ENCODE measurements around the gene MAP1S.

MAP1S gene

DNA sequence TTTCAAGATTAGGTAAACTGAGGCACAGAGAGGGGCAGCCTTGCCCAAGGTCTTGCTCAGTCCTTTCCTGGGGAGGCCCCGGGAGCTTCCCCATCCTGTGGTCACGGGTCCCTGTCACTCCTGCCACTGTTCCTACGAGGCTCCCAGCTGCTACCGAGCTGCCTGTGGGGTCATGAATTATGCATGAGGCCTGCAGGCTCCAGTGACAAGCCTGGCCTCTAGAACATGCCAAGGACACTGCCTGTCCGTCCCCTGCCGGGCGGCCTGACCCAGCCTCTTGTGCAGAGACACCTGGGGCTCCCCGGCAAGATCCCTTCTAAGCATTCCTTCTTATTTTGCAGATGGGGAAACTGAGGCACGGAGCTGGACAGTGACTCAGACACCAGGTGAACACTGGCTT, 34.7 kb downstream of the MAP1S start:
- peak overlapping the region; percentile 15; the same call in 1 of the 2 replicates for H3K27ac ChIP-seq (ENCODE audit: low read length)
- no peak overlapping the region for H3K9ac ChIP-seq (ENCODE audit: low read depth, low read length)
- ATAC-seq (ENCODE audit: insufficient read depth, low read depth): no peak
- H3K4me1 ChIP-seq (ENCODE audit: insufficient read depth, low read length): peaks cover 44% of the 10 kb centered on the region
- TF ChIP-seq, protein P1, sequence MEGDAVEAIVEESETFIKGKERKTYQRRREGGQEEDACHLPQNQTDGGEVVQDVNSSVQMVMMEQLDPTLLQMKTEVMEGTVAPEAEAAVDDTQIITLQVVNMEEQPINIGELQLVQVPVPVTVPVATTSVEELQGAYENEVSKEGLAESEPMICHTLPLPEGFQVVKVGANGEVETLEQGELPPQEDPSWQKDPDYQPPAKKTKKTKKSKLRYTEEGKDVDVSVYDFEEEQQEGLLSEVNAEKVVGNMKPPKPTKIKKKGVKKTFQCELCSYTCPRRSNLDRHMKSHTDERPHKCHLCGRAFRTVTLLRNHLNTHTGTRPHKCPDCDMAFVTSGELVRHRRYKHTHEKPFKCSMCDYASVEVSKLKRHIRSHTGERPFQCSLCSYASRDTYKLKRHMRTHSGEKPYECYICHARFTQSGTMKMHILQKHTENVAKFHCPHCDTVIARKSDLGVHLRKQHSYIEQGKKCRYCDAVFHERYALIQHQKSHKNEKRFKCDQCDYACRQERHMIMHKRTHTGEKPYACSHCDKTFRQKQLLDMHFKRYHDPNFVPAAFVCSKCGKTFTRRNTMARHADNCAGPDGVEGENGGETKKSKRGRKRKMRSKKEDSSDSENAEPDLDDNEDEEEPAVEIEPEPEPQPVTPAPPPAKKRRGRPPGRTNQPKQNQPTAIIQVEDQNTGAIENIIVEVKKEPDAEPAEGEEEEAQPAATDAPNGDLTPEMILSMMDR (IDR thresholded peaks at IDR 0.05; ENCODE audit: borderline replicate concordance, extremely low read depth, low read length, poor library complexity, severe bottlenecking): no peak
- TF ChIP-seq EZH2 (IDR thresholded peaks at IDR 0.05; ENCODE audit: borderline replicate concordance, low read depth, low read length, severe bottlenecking): no peak
- H3K36me3 ChIP-seq (ENCODE audit: insufficient read depth, low read length): peaks cover 56% of the 10 kb centered on the region
- no peaks in the 10 kb centered on the region for H3K9me3 ChIP-seq (ENCODE audit: insufficient read depth, low read length, severe bottlenecking)
- peaks cover 60% of the 10 kb centered on the region for H3K79me2 ChIP-seq (ENCODE audit: insufficient read depth, low read length)
- H4K20me1 ChIP-seq (ENCODE audit: insufficient read depth, low read length): peaks cover 25% of the 10 kb centered on the region
- no peak overlapping the region for H3K4me2 ChIP-seq (ENCODE audit: insufficient read depth, low read length)
- no peaks in the 10 kb centered on the region for H3K27me3 ChIP-seq (ENCODE audit: insufficient read depth, low read length, poor library complexity)
- H2AFZ ChIP-seq (ENCODE audit: low read depth, low read length): no peak overlapping the region
- no peak overlapping the region for H3K4me3 ChIP-seq (ENCODE audit: low read depth in 1 of 2, low read length in 2 of 2)
- DNase-seq: no peak

DNA sequence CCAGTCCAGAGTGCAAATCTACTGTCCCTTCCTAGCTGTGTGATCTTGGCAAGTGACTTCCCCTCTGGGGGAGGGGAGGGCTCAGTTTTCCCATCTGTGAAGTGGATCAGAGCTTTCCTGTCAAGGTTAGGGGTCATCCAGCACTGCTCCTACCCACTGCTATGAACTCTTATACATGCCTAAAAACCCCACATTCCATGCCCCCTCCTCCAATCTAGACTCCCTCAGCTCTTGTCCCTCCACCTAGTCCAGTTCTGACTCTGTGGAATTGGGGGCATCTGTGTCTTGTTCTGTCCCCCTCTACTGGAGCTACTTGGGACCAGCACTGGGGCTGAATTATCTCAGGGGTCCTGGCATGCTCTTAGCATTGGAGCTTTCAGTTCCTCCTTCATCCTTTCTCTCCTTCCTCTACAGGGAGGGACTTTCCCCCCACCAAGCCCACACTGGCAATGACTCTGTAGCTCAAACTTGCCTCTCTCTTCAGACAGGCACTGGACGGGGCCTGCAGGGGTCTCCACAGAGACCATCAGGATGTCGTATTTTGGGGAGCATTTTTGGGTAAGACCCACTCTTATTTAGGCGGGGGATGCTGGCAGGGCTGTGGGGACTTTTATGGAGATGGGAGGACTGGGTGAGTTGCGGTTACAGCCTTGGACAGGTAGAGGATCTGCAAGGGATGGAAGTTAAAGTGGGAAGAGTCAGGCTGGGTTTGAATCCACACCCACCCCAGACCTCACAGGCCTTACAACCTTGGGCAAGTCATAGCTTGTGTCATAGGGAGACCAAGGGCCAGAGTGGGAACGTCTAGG, 35.6 kb downstream of the MAP1S start:
- no peak overlapping the region for H2AFZ ChIP-seq (ENCODE audit: low read depth, low read length)
- H3K27me3 ChIP-seq (ENCODE audit: insufficient read depth, low read length, poor library complexity): no peaks in the 10 kb centered on the region
- no peaks in the 10 kb centered on the region for H3K9me3 ChIP-seq (ENCODE audit: insufficient read depth, low read length, severe bottlenecking)
- ATAC-seq (ENCODE audit: insufficient read depth, low read depth): no peak
- TF ChIP-seq, protein P1 (IDR thresholded peaks at IDR 0.05; ENCODE audit: borderline replicate concordance, extremely low read depth, low read length, poor library complexity, severe bottlenecking): peak; percentile 38
- TF ChIP-seq EZH2 (IDR thresholded peaks at IDR 0.05; ENCODE audit: borderline replicate concordance, low read depth, low read length, severe bottlenecking): no peak
- no peak overlapping the region for H3K9ac ChIP-seq (ENCODE audit: low read depth, low read length)
- peaks cover 25% of the 10 kb centered on the region for H4K20me1 ChIP-seq (ENCODE audit: insufficient read depth, low read length)
- peaks cover 51% of the 10 kb centered on the region for H3K79me2 ChIP-seq (ENCODE audit: insufficient read depth, low read length)
- DNase-seq: no peak
- H3K4me3 ChIP-seq (ENCODE audit: low read depth in 1 of 2, low read length in 2 of 2): no peak overlapping the region
- peaks cover 54% of the 10 kb centered on the region for H3K36me3 ChIP-seq (ENCODE audit: insufficient read depth, low read length)
- H3K27ac ChIP-seq (ENCODE audit: low read length): peak overlapping the region; percentile 62
- no peak overlapping the region for H3K4me2 ChIP-seq (ENCODE audit: insufficient read depth, low read length)
- peaks cover 35% of the 10 kb centered on the region for H3K4me1 ChIP-seq (ENCODE audit: insufficient read depth, low read length)

DNA sequence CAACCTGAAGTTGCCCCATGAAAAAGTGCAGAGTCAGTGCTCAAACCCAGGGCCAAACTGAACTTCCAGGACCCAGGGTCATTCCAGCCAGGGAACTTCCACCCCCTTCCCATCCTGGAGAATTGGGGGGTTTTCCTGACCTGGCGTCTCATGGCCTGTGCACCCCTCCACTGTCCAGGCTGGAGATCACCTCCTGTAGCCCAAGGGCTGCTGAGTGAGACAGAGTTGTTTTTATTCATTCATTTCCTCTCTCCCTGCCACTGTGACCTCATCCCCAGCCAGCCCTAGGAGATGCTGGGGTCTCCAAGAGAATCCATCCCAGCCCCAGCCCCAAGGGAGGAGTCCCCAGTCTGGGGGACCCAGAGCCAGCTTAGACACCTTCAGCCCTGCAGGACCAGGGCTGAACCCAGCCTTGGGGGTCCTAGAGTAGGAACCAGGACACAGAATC, 36.2 kb downstream of the MAP1S start:
- Histone ChIP-seq H3K79me2 (ENCODE audit: insufficient read depth, low read length) (peaks cover 46% of the 10 kb centered on the region), H2AFZ (ENCODE audit: low read depth, low read length) (no peak overlapping the region), H4K20me1 (ENCODE audit: insufficient read depth, low read length) (peaks cover 25% of the 10 kb centered on the region), H3K27ac (ENCODE audit: low read length) (peak overlapping the region; percentile 62), H3K27me3 (ENCODE audit: insufficient read depth, low read length, poor library complexity) (no peaks in the 10 kb centered on the region), H3K36me3 (ENCODE audit: insufficient read depth, low read length) (peaks cover 57% of the 10 kb centered on the region), H3K9ac (ENCODE audit: low read depth, low read length) (no peak overlapping the region), H3K9me3 (ENCODE audit: insufficient read depth, low read length, severe bottlenecking) (no peaks in the 10 kb centered on the region), H3K4me3 (ENCODE audit: low read depth in 1 of 2, low read length in 2 of 2) (no peak overlapping the region), H3K4me2 (ENCODE audit: insufficient read depth, low read length) (no peak overlapping the region), H3K4me1 (ENCODE audit: insufficient read depth, low read length) (peaks cover 29% of the 10 kb centered on the region)
- no peak for ATAC-seq (ENCODE audit: insufficient read depth, low read depth)
- DNase-seq: no peak
- no peak for TF ChIP-seq EZH2 (IDR thresholded peaks at IDR 0.05; ENCODE audit: borderline replicate concordance, low read depth, low read length, severe bottlenecking)
- TF ChIP-seq, protein P1 (IDR thresholded peaks at IDR 0.05; ENCODE audit: borderline replicate concordance, extremely low read depth, low read length, poor library complexity, severe bottlenecking): no peak

All from DND-41 (cell line).